Measurements from ENCODE around the gene PDE6H.
A peak's percentile ranks its signal among the peaks of the same experiment; 100 is the strongest.

GRCh38 chr12:14986449-14986848, 13.6 kb downstream of the PDE6H start:
- TF ChIP-seq EZH2phosphoT487 (IDR thresholded peaks at IDR 0.05; ENCODE audit: borderline replicate concordance) (no peak), CTCF (conservative IDR thresholded peaks at IDR 0.05; ENCODE audit: low read length) (peak; percentile 63)

Data from Loucy (cell line).